ENCODE measurements around the gene PLA2G4A.
A peak's percentile ranks its signal among the peaks of the same experiment; 100 is the strongest.

The PLA2G4A gene

GRCh38 chr1:186828611-186829454, at the start of gene PLA2G4A:
TSS of gene PLA2G4A (plus strand) at chr1:186828949. CDS start at chr1:186854355, 25,406 bp downstream.
- DNase-seq, result no peak

GRCh38 chr1:186780076-186780475, 48.7 kb upstream of the PLA2G4A start:
- DNase-seq, result no peak

- no peak for DNase-seq
These were observed 47.0 kb upstream of the PLA2G4A start for GRCh38 chr1:186781730-186782129.

GRCh38 chr1:186782791-186783190, 46.0 kb upstream of the PLA2G4A start:
- no peak for DNase-seq

GRCh38 chr1:186783193-186783592, 45.6 kb upstream of the PLA2G4A start:
- DNase-seq, result no peak

GRCh38 chr1:186785503-186785902, 43.2 kb upstream of the PLA2G4A start:
- DNase-seq, result no peak

- no peak for DNase-seq
These were observed 38.6 kb upstream of the PLA2G4A start for GRCh38 chr1:186790101-186790500.

DNA sequence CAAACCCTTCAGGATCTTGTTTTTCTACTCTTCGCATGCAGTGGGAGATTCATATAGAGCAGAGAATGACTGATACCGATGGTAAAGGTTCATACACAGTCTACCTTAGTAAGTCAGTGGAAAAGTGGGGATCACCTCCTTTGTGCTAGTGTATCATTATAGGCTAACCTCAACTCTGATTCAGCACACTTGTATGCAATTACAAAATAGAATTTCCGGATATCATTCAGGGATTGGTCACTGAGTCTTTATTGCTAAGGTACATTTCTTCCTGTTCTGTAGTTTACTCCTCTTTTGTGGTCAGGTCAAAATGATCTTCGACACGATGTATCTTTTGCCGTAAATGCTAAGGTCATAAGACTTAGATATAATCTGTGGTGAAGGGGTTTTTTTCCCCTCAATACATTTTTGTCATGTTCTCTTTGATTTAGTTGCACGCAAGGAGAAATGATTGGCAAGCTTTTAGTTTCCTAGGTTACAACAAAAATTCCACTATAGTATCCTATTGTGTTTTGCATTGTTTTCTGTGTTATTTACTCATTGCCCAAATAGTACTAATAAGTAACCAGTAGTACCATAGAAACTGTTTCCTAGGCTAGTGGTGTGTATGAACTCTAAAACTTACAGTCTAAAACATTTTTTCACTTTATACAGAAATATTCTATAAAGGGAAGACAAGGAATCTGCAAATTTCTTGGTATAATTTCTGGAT, 35.7 kb upstream of the PLA2G4A start:
- DNase-seq, result no peak

DNA sequence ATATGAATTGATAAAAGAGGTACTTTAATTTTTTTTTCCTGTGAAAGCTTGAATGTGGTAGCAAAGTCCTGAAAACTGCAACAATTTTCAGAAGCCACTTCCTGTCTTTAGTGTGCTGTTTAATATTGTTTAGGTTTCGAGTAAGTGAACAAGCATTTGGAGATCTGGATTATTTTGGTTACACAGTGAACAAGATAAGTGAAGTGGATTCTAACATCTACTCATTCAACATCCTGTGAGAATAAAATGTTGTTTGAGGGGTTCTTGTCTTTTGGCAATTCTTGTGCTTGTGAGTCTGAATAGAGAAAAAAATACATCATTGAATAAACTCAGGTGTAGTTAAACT, 35.2 kb upstream of the PLA2G4A start:
- DNase-seq, result no peak

DNA sequence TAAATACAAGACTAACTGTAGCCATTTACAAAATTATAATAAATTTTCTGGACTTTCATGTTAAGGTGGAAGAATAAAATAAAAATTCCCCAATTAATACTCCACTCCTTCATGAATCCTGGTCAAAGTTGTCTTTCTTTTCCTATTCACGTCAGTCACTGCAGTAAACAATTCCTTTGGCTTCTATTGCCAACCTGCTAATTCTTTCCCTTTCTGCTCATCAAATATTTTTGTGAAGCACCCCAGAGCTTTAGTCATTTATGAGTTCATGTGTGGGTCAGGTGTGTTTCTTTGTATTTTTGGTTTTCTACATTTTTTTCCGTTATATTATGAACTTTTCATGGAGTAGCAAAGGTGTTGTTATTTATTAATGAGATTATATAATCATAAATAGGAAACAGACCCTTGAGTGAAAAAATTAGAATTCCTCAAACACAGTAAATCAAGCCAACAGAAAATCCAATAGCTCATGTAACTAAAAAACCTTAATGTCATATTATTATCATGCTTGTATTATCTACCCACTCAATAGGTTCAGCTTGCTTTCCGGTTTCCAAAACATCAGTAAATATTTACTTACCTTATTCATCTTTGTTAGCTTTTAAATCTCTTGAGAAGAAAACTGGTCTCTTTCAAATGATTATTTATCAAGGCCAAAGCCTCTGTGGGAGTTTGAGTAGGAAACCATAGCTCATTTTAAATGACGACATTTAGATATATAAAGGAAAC, 29.6 kb upstream of the PLA2G4A start:
- peak in 1 of 2 experiments; percentile 44 for DNase-seq

GRCh38 chr1:186799689-186800054, 29.1 kb upstream of the PLA2G4A start:
- DNase-seq, result no peak

DNA sequence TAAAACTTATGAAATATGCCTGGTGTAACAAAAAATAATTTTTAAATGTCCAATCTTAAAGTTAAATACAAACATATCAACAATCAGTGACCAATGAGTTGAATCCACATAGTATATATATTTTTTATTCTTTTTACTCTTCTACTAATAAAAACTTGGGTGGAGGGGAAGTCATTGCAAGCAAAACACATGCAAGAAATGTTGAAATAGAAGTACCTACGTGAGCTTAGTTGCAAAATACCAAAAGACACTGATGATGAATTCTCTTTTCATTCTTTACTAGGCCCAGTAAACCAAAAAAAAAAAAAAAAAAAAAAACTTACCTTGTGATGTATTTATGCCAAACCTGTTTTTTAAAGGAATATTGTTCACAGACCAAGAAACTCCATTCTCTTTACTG, 26.4 kb upstream of the PLA2G4A start:
- DNase-seq, result no peak

GRCh38 chr1:186804679-186805078, 24.1 kb upstream of the PLA2G4A start:
- DNase-seq, result no peak

DNA sequence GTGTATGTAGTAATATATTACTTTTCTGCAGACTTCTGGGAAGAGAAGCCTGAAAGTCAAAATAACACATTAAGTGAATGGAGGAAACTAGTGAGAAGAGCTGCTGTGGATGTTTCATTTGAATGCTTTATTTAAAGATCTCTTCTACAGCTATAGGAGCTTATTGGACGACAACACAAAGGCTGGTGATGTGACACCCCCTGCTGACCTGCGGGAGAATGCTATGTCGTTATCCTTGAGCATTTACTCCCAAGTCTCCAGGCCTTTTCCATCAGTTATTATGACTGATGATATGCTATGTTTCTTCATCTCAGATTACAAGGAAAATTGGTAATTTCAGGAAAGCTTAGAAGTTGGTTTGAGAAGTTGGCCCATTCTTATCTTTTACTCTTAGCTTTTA, 22.3 kb upstream of the PLA2G4A start:
- no peak for DNase-seq

DNA sequence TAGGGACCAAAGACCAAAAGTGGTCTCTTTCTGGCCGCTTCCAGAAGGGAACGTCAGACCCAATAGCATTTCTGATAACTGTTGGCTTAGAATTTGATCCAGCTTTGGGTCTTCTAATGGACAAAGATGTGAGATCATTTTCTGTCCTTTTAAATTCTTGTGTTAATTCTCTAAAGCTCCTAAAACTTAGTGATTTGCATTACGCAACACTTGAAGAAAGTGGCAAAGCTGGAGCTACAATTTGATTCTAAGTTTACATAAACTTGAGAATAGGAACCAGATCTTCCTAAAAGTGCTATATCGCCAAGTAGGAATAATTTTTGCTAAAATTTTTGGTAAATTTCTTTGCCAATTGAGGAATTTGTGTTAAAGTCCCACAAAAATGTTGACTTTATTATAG, 21.6 kb upstream of the PLA2G4A start:
- no peak for DNase-seq

DNA sequence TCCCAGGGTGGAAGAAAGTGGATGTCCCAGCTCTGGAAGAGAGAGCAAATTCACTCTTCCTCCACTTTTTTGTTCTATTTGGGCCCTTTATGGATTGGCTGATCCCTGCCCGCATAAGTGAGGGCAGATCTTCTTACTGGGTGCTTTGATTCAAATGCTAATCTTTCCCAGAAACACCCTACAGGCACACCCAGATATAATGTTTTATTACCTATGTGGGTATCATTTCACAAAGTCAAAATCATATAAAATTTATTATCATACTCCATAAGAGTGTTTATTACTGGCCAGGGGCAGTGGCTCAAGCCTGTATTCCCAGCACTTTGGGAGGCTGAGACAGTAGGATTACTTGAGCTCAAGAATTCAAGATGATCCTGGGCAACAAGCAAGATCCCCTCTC, 16.9 kb upstream of the PLA2G4A start:
- DNase-seq, result no peak

DNA sequence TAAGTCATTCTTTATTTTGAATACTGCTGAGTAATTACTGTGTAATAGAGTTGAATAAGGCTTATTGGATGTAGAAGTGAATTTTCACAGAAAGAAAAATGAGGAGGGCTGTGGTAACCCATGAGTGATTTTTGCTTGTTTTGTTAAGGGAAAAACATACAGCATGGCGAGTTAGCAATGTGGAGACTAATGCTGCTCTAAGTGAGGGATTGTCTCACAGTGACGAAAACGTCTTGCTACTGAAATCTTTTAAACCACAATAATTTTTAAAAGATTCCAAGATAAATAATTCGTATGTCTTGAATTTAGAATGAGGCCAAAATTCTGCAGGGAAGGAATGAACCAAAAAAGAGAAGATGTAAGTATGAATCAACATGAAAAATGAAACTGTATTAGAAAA, 16.2 kb upstream of the PLA2G4A start:
- DNase-seq, result no peak

GRCh38 chr1:186813420-186813819, 15.3 kb upstream of the PLA2G4A start:
- no peak for DNase-seq

DNA sequence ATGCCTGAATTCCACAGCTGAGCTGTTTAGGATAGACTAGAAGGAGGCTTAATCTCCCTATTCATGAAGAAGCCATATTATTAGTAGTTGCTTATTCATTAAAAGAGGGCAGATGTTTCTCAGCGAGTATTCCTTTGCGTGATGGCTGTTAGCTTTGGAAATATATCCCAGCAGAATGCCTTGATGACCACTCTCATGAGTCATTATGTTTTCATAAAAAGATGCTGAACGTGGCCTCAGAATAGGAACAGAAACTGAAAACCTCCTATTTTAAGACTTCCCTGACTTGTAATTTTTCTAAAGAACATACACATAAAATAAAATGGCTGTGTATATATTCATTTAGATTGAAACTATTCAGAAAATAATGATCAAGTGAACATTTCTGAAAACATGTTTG, 9.6 kb upstream of the PLA2G4A start:
- no peak for DNase-seq

DNA sequence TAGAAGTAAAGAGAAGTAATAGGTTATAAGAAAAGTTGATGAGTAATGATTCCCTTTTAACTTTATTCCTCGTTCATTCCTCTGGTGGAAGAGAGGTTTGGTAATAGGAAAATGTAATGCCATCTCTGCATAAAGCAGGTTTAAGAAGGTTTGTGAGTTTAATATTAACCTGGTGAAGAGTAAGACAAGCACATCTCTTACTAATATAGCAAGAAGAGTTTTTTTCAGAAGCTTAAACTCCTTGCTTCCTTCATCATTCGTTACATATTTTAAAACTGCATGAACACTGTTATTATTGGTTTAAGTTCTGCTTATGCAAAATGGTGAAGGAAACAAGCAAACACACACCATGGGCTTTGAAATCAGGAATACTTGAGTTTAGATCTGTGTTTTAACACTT, 9.2 kb upstream of the PLA2G4A start:
- no peak for DNase-seq

GRCh38 chr1:186829686-186830587, 1.2 kb downstream of the PLA2G4A start:
- no peak for DNase-seq

GRCh38 chr1:186831168-186831567, 2.4 kb downstream of the PLA2G4A start:
- DNase-seq, result no peak
